ENCODE data around the gene MACROD1. TPM values are rescaled to one million over a fixed set of nuclear protein-coding genes. Genes with fewer than 3 reads are reported as not detected.

MACROD1 gene
- total RNA-seq, 1 donor from 2014 or later: 3.4 TPM

GRCh38 chr11:64118876-64119665, 46.8 kb downstream of the MACROD1 start:
- Mint-ChIP-seq H3K9me3 (ENCODE audit: unreplicated experiment) (no peaks in the 10 kb centered on the region), H3K4me3 (ENCODE audit: unreplicated experiment) (no peak overlapping the region), H3K27me3 (ENCODE audit: low read depth, unreplicated experiment) (peaks cover 50% of the 10 kb centered on the region), H3K36me3 (ENCODE audit: low read depth, unreplicated experiment) (peaks cover 3% of the 10 kb centered on the region), H3K27ac (ENCODE audit: unreplicated experiment) (no peak overlapping the region), H3K4me1 (ENCODE audit: low read depth, unreplicated experiment) (peaks cover 13% of the 10 kb centered on the region)
- Histone ChIP-seq H3K27ac (ENCODE audit: low read depth, low read length) (no peak overlapping the region), H3K79me2 (ENCODE audit: insufficient read depth, low read length) (no peaks in the 10 kb centered on the region), H3K9me3 (ENCODE audit: insufficient read depth, low read depth, low read length) (no peaks in the 10 kb centered on the region), H3K9ac (ENCODE audit: low read length) (no peak overlapping the region), H3K4me1 (ENCODE audit: insufficient read depth, low read length) (peaks cover 27% of the 10 kb centered on the region), H2AFZ (ENCODE audit: low read depth, low read length) (no peak overlapping the region), H4K20me1 (ENCODE audit: insufficient read depth, low read length) (peaks cover 35% of the 10 kb centered on the region), H3K36me3 (ENCODE audit: insufficient read depth, low read length) (no peaks in the 10 kb centered on the region), H3K4me3 (ENCODE audit: insufficient read depth, low read depth, low read length) (no peak overlapping the region), H3K27me3 (ENCODE audit: insufficient read depth, low read length) (peaks cover 32% of the 10 kb centered on the region), H3K4me2 (ENCODE audit: low read length) (no peak overlapping the region)
- DNase-seq (ENCODE audit: low read depth) (no peak), FAIRE-seq (no peak)
- no peak for TF ChIP-seq CTCF (IDR thresholded peaks at IDR 0.05; ENCODE audit: insufficient read depth, low read depth, low read length)
- no peak for TF ChIP-seq EZH2 (IDR thresholded peaks at IDR 0.05; ENCODE audit: insufficient read depth, low read length)

GRCh38 chr11:64117763-64118459, 48.0 kb downstream of the MACROD1 start:
- peaks cover 23% of the 10 kb centered on the region for H3K4me1 ChIP-seq (ENCODE audit: insufficient read depth, low read length)
- H3K4me2 ChIP-seq (ENCODE audit: low read length): no peak overlapping the region
- no peak overlapping the region for H3K9ac ChIP-seq (ENCODE audit: low read length)
- no peak for DNase-seq (ENCODE audit: low read depth)
- no peak overlapping the region for H2AFZ ChIP-seq (ENCODE audit: low read depth, low read length)
- H3K4me3 ChIP-seq (ENCODE audit: insufficient read depth, low read depth, low read length): no peak overlapping the region
- H3K27ac ChIP-seq (ENCODE audit: low read depth, low read length): no peak overlapping the region
- no peaks in the 10 kb centered on the region for H3K79me2 ChIP-seq (ENCODE audit: insufficient read depth, low read length)
- Mint-ChIP-seq H3K27me3 (ENCODE audit: low read depth, unreplicated experiment) (peaks cover 42% of the 10 kb centered on the region), H3K9me3 (ENCODE audit: unreplicated experiment) (no peaks in the 10 kb centered on the region), H3K27ac (ENCODE audit: unreplicated experiment) (no peak overlapping the region), H3K4me3 (ENCODE audit: unreplicated experiment) (no peak overlapping the region), H3K4me1 (ENCODE audit: low read depth, unreplicated experiment) (peaks cover 13% of the 10 kb centered on the region), H3K36me3 (ENCODE audit: low read depth, unreplicated experiment) (peaks cover 3% of the 10 kb centered on the region)
- peaks cover 6% of the 10 kb centered on the region for H3K9me3 ChIP-seq (ENCODE audit: insufficient read depth, low read depth, low read length)
- no peak for FAIRE-seq
- H3K36me3 ChIP-seq (ENCODE audit: insufficient read depth, low read length): no peaks in the 10 kb centered on the region
- H4K20me1 ChIP-seq (ENCODE audit: insufficient read depth, low read length): peaks cover 38% of the 10 kb centered on the region
- H3K27me3 ChIP-seq (ENCODE audit: insufficient read depth, low read length): peaks cover 26% of the 10 kb centered on the region
- TF ChIP-seq EZH2 (IDR thresholded peaks at IDR 0.05; ENCODE audit: insufficient read depth, low read length): no peak
- TF ChIP-seq CTCF (IDR thresholded peaks at IDR 0.05; ENCODE audit: insufficient read depth, low read depth, low read length): no peak

Measured in astrocyte (in vitro differentiated cells and primary cell).